ENCODE data around the gene SCD5.
"Not testable (repeated sequence)": the region's sequence is repeated elsewhere in the genome, so short reads cannot be mapped to it uniquely, and the experiment has no call there.

The SCD5 gene

DNA sequence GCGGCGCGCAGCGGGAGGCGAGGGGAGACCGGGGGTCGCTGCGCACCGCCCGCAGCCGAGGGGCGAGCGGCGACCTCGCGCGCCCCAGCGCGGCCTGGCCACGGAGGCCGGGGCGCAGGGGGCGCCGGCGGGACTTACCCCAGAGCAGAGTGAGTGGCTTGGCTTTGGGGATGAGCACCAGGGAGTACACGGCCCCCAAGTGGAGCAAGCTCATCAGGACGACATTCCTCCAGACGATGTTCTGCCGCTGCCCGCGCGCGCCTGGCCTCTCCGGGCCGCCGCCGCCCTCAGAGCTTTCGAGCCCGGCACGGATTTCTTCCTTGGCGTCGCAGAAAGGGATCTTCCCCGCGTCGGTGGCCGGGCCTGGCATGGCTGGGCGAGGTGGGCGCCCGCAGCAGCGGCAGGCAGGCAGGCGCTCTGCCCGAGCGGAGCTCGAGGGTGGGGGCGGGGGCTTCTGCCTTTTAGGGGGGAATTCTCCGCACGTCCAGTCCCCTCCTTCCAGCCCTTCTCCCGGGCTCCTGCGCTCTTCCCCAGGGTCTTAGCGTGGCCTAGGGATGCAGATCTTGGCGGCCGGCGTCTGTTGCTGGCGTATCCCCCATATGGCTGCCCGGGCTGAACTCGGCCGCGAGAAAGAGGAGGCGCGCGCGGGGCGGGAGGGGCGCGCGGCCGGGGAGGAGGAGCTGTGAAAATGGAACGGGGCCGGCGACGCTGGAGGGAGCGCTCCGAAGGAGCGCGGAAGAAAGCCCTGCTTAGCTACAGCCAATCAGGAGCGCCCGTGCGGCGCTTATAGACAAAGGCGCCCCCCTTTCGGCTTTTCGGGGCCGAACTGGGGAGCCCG, at the start of gene SCD5:
Gene SCD5 (minus strand): TSS at position 629 of the 838 bp plus-strand sequence. CDS start 259 bp downstream, at position 370.
- peak; percentile 87 for DNase-seq (ENCODE audit: low spot score)

DNA sequence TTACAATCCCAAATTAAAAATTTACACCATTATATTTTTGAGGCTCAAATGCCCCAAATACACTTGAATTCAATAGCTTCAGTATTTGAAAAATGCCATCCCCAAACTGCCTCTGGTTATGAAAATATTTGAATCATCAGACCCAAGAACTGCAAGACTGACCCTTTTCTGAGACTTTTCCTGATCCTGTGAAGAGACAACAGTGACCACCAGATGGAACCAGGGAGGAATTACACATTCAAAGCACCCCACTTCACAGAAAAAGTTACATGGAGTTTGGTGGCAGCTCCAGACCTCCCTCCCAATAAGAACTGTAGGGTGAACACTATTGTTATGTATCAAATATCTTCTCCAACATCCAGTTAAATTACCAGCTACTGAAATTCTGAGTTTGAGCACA, 44.0 kb upstream of the SCD5 start:
- peak; percentile 13 for DNase-seq (ENCODE audit: low spot score)

DNA sequence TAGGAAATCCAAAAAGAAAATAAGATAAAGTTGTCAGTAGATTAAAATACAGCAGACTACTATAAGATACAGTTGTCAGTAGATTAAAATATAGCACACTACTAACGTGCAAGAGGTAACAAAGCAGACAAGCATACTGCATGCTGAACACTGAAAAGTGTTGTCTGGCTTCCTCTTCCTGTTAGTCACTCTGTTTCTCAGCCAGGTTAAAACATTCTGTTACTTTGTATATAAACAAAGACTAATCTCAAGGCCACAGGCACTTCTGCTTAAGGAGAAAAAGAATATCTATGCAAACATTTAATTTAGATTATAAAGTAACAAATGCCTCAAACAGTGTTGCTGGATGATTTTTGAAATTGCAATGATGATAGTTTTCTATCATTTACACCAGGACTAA, 41.0 kb upstream of the SCD5 start:
- DNase-seq (ENCODE audit: low spot score) = no peak

- DNase-seq (ENCODE audit: low spot score) = no peak
Measured at GRCh38 chr4:82833696-82834313, 35.2 kb upstream of the SCD5 start.

DNA sequence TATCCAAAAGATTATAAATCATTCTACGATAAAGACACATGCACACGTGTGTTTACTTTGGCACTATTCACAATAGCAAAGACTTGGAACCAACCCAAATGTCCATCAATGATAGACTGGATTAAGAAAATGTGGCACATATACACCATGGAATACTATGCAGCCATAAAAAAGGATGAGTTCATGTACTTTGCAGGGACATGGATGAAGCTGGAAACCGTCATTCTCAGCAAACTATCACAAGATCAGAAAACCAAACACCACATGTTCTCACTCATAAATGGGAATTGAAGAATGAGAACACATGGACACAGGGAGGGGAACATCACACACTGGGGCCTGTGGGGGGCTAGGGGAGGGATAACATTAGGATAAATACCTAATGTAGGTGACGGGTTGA, 34.5 kb upstream of the SCD5 start:
- DNase-seq (ENCODE audit: low spot score) = not testable (repeated sequence)

DNA sequence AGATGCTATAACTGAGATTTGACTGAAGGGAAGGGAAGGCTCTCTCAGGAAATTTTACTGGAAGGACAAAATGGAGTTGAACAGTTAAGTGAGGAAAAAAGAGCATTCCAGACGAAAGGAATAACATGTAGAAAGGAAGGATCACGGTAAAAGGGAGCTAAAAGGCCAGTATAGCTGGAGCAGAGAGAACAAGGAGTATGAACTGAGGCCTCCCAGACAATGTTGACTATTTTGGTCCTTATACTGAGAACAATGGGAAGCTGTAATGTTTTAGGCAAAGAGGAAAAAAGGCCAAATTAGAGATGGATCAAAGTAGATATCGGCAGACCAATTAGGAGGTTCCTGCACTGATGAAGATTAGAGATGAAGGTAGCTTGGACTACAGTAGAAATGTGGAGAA, 26.8 kb upstream of the SCD5 start:
- DNase-seq (ENCODE audit: low spot score) = no peak

- no peak for DNase-seq (ENCODE audit: low spot score)
Measured at GRCh38 chr4:82823062-82823461, 24.5 kb upstream of the SCD5 start.

DNA sequence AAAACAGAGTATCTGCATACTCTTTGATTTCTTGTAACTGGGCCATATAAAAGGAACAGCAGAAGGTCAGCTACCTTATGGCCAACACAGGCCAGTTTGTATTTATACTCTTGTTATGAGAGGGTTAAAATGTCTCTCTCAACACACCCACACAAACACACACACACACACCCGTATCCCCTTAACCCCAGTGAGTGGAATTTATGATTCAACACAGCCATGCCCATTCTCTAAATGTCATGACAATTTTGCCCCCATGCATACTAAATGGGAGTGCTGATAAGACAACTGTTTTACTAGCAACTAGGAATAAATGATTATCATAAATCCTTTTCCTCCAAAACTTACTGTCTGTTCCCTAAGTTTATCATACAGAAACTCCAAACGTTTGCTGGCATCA, 22.1 kb upstream of the SCD5 start:
- no peak for DNase-seq (ENCODE audit: low spot score)

GRCh38 chr4:82818664-82819662, 20.4 kb upstream of the SCD5 start:
- no peak for DNase-seq (ENCODE audit: low spot score)

DNA sequence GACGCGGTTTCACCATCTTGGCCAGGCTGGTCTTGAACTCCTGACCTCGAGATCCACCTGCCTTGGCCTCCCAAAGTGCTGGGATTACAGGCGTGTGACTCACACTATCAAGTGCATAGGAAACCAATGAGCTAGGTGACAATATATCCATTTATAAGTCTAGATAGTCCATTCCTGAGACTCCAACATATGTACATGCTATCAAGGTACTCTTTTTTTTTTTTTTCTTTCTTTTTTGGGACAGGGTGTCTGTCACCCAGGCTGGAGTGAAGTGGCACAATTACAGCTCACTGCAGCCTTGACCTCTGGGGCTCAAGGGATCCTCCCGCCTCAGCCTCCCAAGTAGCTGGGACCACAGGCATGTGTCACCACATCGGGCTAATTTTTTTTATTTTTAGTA, 18.3 kb upstream of the SCD5 start:
- not testable (repeated sequence) for DNase-seq (ENCODE audit: low spot score)

- DNase-seq (ENCODE audit: low spot score) = no peak
Measured at GRCh38 chr4:82814034-82814433, 15.4 kb upstream of the SCD5 start.

- peak; percentile 69 for DNase-seq (ENCODE audit: low spot score)
Measured at GRCh38 chr4:82811838-82812341, 13.3 kb upstream of the SCD5 start.

DNA sequence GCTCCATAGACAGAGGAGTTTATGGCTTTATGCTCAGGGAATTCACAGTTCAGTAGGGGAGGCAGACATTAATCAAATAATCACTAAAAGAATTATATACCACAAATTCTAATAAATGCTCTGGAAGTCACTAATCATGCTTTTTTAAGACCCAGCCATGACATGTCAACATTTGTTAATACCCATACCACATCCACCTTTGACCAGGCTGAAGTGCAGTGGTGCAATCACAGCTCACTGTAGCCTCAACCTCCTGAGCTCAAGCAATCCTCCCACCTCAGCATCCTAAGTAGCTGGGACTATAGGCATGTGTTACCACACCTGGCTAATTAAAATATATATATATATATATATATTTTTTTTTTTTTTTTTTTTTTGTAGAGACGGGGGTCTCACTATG, 12.8 kb upstream of the SCD5 start:
- no peak for DNase-seq (ENCODE audit: low spot score)

- no peak for DNase-seq (ENCODE audit: low spot score)
Measured at GRCh38 chr4:82810176-82810575, 11.6 kb upstream of the SCD5 start.

DNA sequence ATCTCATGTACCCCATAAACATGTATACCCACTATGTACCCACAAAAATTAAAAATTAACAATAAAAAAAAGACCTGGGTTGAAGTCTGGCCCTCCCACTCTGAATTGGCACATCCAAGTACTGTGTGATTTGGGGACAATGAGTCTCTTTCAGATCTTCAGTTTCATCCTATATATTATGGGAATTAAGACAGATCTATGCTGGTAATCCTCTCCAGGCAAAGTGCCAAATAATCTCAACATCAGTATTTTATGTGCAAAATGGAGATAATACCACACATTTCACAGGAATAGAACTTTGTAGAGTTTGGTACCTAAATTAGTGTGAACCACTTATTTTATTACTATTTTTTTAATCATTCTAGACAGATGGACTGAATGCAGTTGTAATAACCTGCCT, 11.0 kb upstream of the SCD5 start:
- no peak for DNase-seq (ENCODE audit: low spot score)

- no peak for DNase-seq (ENCODE audit: low spot score)
Measured at GRCh38 chr4:82803746-82804145, 5.2 kb upstream of the SCD5 start.

DNA sequence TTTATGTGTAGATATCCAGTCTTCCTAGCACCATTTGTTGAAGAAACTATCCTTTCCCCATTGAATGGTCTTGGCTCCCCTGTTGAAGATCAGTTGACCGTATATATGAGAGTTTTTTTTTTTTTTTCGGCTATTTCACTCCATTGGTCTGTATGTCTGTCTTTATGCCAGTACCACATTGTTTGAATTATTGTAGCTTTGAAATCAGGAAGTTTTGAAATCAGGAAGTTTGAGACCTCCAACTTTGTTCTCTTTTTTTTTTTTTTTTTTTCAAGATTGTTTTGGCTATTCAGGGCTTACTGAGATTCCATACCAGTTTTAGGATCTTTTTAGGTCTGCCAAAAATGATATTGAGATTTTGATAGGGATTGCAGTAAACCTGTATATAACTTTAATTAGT, 4.3 kb upstream of the SCD5 start:
- DNase-seq (ENCODE audit: low spot score) = no peak

DNA sequence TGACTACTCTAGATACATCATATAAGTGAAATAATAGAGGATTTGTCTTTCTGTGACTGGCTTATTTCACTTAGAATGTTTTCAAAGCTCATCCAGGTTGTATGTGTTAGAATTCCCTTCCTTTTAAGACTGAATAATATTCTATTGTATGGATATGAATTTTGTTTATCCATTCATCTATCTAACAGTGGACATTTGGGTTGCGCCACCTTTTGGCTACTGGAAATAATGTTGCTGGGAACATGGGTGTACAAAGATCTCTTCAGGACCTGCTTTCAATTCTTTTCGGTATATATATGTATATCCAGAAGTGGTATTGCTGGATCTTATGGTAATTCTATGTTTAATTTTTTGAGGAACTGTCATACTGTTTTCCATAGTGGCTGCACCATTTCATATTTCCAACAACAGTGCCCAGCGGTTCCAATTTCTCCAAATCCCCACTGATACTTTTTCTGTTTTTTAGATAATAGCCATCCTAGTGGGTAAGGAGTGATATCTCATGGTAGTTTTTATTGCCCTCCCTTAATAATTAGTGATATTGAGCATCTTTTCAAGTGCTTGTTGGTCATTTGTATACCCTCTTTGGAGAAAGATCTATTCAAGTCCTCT, 3.4 kb upstream of the SCD5 start:
- DNase-seq (ENCODE audit: low spot score) = no peak

- DNase-seq (ENCODE audit: low spot score) = no peak
Measured at GRCh38 chr4:82799006-82799881, 648 bp upstream of the SCD5 start.

DNA sequence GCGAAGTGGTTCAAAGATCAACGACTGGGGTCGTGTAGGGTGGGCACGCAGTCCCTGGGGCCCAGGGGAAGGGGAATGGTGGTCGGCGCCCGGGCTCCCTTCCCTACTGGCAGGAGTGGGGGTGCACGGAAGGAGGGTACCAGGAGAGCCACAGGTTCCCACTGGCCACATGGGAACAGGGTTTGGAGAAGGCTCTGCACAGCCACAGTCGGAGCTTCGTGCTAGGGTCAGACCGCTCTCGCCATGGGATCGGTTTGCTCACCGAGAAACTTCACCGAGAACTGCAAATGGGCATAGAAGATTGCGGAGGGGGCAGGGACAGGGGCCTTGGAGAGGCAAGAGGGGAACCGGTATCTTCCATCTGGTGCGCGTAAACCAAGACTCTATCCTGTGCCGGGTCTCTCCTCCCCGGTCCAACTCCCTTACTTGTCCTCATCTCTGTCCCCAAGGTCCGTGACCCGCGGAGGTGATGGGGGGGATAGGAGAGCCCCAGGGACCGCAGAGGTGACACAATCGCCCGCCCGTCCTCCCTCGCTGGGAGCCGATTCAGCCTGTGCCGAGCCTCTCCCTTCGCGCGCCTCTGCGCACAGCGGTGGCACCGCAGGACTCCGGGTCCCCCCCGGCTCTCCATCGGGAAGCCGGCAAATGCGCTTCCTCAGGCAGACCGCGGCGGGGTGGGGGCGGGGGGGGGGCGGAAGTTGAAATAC, 1.0 kb downstream of the SCD5 start:
- DNase-seq (ENCODE audit: low spot score) = peak; percentile 42

Measured in iPS-NIHi11 (cell line).